Uterus (tissue), 2 donors: Measurements from ENCODE around the gene C6orf136.

Experiments used
- POLR2A ChIP-seq, 2 donors: fragments of 450-650 bp; IDR thresholded peaks; one replicate each; pipeline ENCODE4 v1.6.1; 2016; ENCODE audit warnings: antibody characterized with exemption in 2 of 2, mild to moderate bottlenecking in 1 of 2, moderate library complexity in 1 of 2
- TF ChIP-seq, protein P1 (sequence below), 4 experiments: fragments of 200-600 bp in 2 of 4; fragments of 450-650 bp in 2 of 4; sonication (generic) in 2 of 4; IDR thresholded peaks; one replicate each; pipeline ENCODE4 v1.5.1; 2016 to 2019; ENCODE audit warnings: antibody characterized with exemption in 4 of 4, mild to moderate bottlenecking in 2 of 4, moderate library complexity in 1 of 4

DNA sequence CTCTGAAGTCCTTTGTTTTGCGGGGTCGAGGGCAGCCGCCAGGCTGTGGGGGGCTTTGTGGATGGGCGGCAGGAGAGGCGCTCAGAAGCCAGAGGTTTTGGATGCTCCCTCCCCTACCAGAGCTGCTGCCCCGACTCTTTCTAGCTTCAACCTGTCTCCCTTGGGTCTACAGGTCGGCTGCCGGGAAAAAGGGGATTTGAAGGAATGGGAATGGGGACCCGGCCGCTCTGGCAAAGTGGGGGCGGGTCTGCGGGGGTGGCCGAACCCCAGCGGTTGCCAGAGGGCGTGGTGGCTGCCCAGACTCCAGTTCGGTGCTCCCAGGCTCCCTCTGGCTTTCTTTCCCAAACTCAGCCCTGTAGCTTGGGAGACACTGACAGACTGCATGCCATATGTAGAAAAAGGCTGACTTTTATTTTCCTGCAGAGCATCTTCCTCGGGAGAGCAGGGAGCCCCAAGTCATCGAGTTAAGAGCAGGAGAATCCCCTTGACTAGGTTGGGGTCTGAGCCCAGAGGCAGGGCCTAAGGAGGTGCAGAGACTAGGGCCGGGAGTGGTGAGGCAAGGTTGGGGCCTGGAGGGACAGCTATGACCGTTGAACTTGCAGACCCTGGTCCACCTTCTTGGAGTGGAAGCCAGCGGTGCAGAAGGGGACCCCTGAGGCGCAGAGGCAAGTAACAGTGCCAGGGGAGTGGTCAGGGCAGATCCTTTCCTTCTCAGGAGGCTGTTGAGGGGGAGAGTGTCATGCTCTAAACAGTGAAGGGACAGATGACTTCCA, 40.9 kb downstream of the C6orf136 start:
- TF ChIP-seq, protein P1, sequence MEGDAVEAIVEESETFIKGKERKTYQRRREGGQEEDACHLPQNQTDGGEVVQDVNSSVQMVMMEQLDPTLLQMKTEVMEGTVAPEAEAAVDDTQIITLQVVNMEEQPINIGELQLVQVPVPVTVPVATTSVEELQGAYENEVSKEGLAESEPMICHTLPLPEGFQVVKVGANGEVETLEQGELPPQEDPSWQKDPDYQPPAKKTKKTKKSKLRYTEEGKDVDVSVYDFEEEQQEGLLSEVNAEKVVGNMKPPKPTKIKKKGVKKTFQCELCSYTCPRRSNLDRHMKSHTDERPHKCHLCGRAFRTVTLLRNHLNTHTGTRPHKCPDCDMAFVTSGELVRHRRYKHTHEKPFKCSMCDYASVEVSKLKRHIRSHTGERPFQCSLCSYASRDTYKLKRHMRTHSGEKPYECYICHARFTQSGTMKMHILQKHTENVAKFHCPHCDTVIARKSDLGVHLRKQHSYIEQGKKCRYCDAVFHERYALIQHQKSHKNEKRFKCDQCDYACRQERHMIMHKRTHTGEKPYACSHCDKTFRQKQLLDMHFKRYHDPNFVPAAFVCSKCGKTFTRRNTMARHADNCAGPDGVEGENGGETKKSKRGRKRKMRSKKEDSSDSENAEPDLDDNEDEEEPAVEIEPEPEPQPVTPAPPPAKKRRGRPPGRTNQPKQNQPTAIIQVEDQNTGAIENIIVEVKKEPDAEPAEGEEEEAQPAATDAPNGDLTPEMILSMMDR (IDR thresholded peaks at IDR 0.05), result peak; percentile 3 to 43 (median 38)
- TF ChIP-seq POLR2A (IDR thresholded peaks at IDR 0.05), result no peak
